GM12874 (cell line): Measurements from ENCODE around the gene DENND2C.

Source experiments
- TF ChIP-seq, protein P1 (sequence below): IDR thresholded peaks from 2 replicates; pipeline ENCODE4 v1.5.1; 2011; ENCODE audit warnings: low read depth, mild to moderate bottlenecking, control low read depth, low read length, moderate library complexity; ENCODE audit not compliant: insufficient read depth

DENND2C gene

DNA sequence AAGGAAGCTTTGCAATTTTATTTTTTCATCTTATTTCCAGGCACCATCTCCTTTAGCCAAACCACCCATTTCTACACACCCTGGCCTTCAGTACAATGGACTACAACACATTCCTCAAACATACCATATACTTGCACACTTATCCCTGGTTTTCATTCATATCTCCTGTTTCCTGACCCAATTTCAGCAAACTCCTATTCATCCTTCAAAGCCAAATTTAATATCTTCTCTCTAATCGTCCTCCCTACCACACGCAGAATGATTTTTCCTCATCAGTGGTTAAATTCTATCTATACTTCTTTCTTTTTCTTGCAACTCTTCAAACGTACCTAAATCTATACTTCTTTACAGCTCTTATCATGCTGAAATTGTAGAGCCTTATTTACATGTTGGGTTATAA, 2.9 kb downstream of the DENND2C start:
- TF ChIP-seq, protein P1, sequence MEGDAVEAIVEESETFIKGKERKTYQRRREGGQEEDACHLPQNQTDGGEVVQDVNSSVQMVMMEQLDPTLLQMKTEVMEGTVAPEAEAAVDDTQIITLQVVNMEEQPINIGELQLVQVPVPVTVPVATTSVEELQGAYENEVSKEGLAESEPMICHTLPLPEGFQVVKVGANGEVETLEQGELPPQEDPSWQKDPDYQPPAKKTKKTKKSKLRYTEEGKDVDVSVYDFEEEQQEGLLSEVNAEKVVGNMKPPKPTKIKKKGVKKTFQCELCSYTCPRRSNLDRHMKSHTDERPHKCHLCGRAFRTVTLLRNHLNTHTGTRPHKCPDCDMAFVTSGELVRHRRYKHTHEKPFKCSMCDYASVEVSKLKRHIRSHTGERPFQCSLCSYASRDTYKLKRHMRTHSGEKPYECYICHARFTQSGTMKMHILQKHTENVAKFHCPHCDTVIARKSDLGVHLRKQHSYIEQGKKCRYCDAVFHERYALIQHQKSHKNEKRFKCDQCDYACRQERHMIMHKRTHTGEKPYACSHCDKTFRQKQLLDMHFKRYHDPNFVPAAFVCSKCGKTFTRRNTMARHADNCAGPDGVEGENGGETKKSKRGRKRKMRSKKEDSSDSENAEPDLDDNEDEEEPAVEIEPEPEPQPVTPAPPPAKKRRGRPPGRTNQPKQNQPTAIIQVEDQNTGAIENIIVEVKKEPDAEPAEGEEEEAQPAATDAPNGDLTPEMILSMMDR: no peak

DNA sequence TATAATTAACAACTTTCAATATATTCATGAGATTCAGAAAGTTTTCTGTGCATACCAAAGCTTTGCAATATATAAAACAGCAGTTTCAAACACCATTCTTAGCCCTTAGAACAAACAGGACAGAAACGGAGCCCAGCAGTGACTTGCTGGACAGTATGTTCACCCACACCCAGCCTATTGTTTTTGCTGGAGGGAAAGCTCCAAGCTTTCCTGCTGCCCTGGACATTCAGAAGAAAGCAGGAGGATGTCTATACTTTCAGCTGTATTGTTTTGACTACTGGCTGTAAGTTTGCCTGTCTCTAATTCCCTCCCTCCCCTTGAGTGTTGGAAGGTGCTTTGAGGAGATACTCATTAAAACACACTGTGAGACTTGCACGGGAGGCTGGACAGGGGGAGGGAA, 9.6 kb downstream of the DENND2C start:
- TF ChIP-seq, protein P1: no peak

DNA sequence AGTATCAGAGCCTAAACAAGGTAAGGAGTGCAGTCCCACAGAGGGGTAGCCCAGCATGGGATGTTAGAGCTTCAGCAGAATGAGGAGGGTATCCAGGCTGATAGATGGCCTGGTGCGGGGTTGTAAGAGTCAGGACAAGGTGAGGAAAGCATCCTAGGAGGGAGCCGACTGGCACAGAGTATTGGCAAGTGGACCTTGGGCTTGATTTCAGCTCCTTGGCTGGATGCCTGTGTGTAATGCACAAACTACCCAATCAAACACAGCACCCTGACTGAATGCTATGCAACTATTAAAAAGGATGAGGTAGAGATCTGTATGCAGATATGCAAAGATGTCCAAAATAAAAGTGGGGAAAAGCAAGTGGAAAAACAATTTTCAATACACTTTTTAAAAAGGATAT, 18.0 kb downstream of the DENND2C start:
- TF ChIP-seq, protein P1: no peak

GRCh38 chr1:114648503-114648902, 21.3 kb downstream of the DENND2C start:
- TF ChIP-seq, protein P1: no peak

GRCh38 chr1:114641377-114641776, 28.5 kb downstream of the DENND2C start:
- TF ChIP-seq, protein P1: no peak

DNA sequence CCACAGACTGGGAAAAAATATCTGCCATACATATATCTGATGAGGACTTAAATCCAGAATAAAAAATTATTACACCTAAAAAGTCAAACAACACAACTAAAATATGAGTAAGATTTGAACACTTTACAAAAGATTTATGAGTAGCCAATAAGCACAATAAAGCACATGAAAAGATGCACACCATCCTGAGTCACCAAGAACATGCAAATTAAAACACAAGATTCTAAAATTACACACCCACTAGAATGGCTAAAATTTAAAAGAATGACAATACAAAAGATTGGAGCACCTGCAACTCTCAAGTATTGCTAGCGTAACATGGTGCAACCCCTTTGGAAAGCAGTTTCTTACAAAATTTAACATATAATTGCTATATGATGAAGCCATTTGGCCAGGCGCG, 30.9 kb downstream of the DENND2C start:
- TF ChIP-seq, protein P1: no peak

DNA sequence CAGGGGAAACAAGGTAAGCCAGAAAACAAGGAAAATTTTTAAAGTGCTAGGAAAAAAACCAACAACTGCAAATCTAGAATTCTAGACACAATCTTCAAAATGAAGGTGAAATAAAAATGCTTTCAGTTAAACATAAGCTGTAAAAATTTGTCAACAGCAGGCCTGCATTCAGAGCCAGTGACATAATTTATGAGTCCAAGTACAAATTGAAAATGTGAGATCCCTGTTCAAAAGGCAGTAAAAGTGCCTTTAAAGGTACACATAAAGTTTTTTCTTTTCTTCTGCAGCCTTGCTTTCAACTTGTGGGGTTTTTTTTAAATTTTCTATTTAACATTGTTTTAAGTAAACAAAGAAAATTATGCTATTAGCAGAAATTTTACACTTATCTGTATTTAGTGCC, 37.4 kb downstream of the DENND2C start:
- TF ChIP-seq, protein P1: no peak

GRCh38 chr1:114627107-114627506, 42.7 kb downstream of the DENND2C start:
- TF ChIP-seq, protein P1: no peak
